Lower leg skin (tissue), 4 donors: ENCODE measurements around the gene CHI3L2. TPM values are rescaled to one million over a fixed set of nuclear protein-coding genes. Genes with fewer than 3 reads are reported as not detected.

Source experiments
- DNase-seq, 2 donors: peaks; one replicate each; pipeline ENCODE4 v3.0.0-alpha.2; 2019; ENCODE audit warnings: low spot score in 2 of 2
- H3K4me3 ChIP-seq: fragments of 200-600 bp; sonication (generic); 2 replicates; pipeline ENCODE4 v1.5.1; 2017; ENCODE audit warnings: mild to moderate bottlenecking, low read depth; ENCODE audit not compliant: poor library complexity, severe bottlenecking
- CTCF ChIP-seq, 3 donors: fragments of 450-650 bp; IDR thresholded peaks; one replicate each; pipeline ENCODE4 v1.5.1; 2016; ENCODE audit warnings: antibody characterized with exemption in 3 of 3, mild to moderate bottlenecking in 3 of 3, moderate library complexity in 2 of 3
- POLR2A ChIP-seq, 2 donors: fragments of 450-650 bp; IDR thresholded peaks; one replicate each; pipeline ENCODE4 v1.6.1; 2016 to 2017; ENCODE audit warnings: antibody characterized with exemption in 2 of 2, mild to moderate bottlenecking in 1 of 2, moderate library complexity in 1 of 2
- WGBS, 2 donors: methylation state at CpG; one replicate each; pipeline ENCODE4 v1.1.5; 2018; 5-methylcytosine and 5-hydroxymethylcytosine counted together
- intact Hi-C: fragments of 100-400 bp; cut with DNase I; formaldehyde crosslinking; loops from one replicate; pipeline ENCODE4 v1.15.0; 2023; ENCODE audit warnings: low total_unique reads
- total RNA-seq, 4 donors: library from RNA; depleted of rRNA; stranded (reverse); fragments of >200 nt; gene quantifications; one replicate each; pipeline ENCODE4 v1.1.0, GENCODE V29; 2016

CHI3L2 gene
- total RNA-seq, 4 donors from 2014 or later = 2.2 to 15.8 (median 5.5) TPM; not detected in 1

GRCh38 chr1:111221276-111221632, 6.3 kb upstream of the CHI3L2 start:
- no peak for DNase-seq
- intact Hi-C loops = loop anchor here (5.0 kb wide), 1 partner anchor 181 kb away; no protein-coding TSS in a partner anchor
- no peak overlapping the region for H3K4me3 ChIP-seq
- TF ChIP-seq CTCF (IDR thresholded peaks at IDR 0.05) (no peak), POLR2A (IDR thresholded peaks at IDR 0.05) (no peak)
- WGBS, 2 donors = 29 to 32% methylated on average over 2 of the region's 2 CpGs

GRCh38 chr1:111221633-111222291, 5.8 kb upstream of the CHI3L2 start:
- no peak overlapping the region for H3K4me3 ChIP-seq
- TF ChIP-seq CTCF (IDR thresholded peaks at IDR 0.05) (no peak), POLR2A (IDR thresholded peaks at IDR 0.05) (no peak)
- intact Hi-C loops = loop anchor here (5.0 kb wide), 1 partner anchor 181 kb away; no protein-coding TSS in a partner anchor
- DNase-seq = no peak
- WGBS, 2 donors = 65 to 66% methylated on average over 5 of the region's 5 CpGs

GRCh38 chr1:111222308-111223125, 5.0 kb upstream of the CHI3L2 start:
- intact Hi-C loops = loop anchor here (5.0 kb wide), 1 partner anchor 180 kb away; no protein-coding TSS in a partner anchor
- TF ChIP-seq CTCF (IDR thresholded peaks at IDR 0.05) (peak in 1 of 3 donors; percentile 92), POLR2A (IDR thresholded peaks at IDR 0.05) (no peak)
- H3K4me3 ChIP-seq = no peak overlapping the region
- peak; percentile 49 to 95 for DNase-seq
- 27 to 39% methylated on average over 6 to 10 of the region's 10 CpGs for WGBS, 2 donors

GRCh38 chr1:111223126-111223685, 4.3 kb upstream of the CHI3L2 start:
- no peak overlapping the region for H3K4me3 ChIP-seq
- TF ChIP-seq CTCF (IDR thresholded peaks at IDR 0.05) = no peak
- no peak for TF ChIP-seq POLR2A (IDR thresholded peaks at IDR 0.05)
- WGBS, 2 donors = 71 to 73% methylated on average over 6 of the region's 6 CpGs
- DNase-seq = no peak
- intact Hi-C loops = loop anchor here (5.0 kb wide), 1 partner anchor 179 kb away; no protein-coding TSS in a partner anchor

- no peak overlapping the region for H3K4me3 ChIP-seq
- intact Hi-C loops = no loop called here
- no peak for TF ChIP-seq POLR2A (IDR thresholded peaks at IDR 0.05)
- TF ChIP-seq CTCF (IDR thresholded peaks at IDR 0.05) = no peak
- no peak for DNase-seq
Measured at GRCh38 chr1:111225091-111225490, 2.4 kb upstream of the CHI3L2 start.
